ENCODE data around the gene LTC4S. TPM values are rescaled to one million over a fixed set of nuclear protein-coding genes. Genes with fewer than 3 reads are reported as not detected.

Gene LTC4S
- total RNA-seq, 1 experiment from 2014 or later: 2.2 TPM

DNA sequence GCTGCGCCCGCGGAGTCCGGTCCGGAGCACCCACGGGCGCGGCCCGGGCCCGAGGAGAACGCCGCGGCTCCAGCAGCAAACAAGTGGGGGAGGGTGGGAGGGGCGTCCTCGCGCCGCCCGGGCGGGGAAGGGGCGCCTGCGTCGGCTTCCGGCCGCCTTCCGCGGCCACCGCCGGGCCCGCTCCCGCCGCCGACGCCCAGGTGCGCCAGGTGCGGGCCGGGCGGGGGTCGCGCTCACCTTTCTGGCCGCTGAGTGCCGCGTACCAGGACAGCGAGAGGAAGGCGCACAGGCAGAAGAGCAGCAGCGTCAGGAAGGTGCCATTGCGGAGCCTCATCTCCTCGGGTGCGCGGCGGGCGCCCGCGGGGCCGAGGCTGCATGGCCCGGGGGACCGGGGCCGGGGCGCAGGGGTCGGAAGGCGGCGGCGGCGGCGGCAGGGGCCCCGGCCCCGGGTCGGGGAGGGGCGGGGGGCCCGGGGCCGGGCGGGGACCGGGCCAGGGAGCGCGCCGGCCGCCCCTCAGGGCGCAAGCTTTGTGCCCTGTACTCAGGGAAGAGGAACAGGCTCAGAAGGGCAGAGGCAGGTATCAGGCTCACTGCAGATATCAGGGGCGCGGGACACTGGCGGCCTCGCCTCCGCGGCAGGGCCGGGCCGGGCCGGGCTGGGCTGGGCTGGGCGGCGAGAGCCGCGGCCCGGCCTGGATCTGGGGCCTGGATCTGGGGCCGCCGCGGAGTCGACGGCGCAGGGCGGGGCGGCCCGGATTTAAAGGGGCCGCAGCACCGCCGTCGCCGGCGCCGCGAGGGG is 12.7 kb downstream of the LTC4S start, which contains the start of gene MGAT4B:
TSS of gene MGAT4B (minus strand) at position 617 of the 799 bp plus-strand sequence. CDS start at position 334, 283 bp downstream.
- no peaks in the 10 kb centered on the region for H3K9me3 Mint-ChIP-seq (ENCODE audit: unreplicated experiment)
- no TSS peak for BruUV-seq (replicated peaks)
- intact Hi-C loops (cut with micrococcal nuclease): loop anchor here (1.0 to 5.0 kb wide), 2 partner anchors 15 to 51 kb away; partner anchors contain the start of gene MRNIP
- peak within 1 kb of the TSS; percentile 82 for H3K4me3 Mint-ChIP-seq (ENCODE audit: unreplicated experiment)
- H3K27ac Mint-ChIP-seq (ENCODE audit: low read depth, unreplicated experiment): peak within 1 kb of the TSS; percentile 92
- POLR2A ChIA-PET: interaction anchor here (0.6 to 6.2 kb wide), 18 partner anchors 10 to 1020 kb away, joined by 3 to 134 read pairs (median 5); partner anchors contain the start of genes HNRNPH1, MAML1, MRNIP and SQSTM1
- peaks cover 28% of the 10 kb centered on the region for H3K36me3 Mint-ChIP-seq (ENCODE audit: insufficient read depth, unreplicated experiment)
- TF ChIP-seq CTCF (IDR thresholded peaks at IDR 0.05; ENCODE audit: unreplicated experiment): no peak
- peak; percentile 87 for DNase-seq (ENCODE audit: unreplicated experiment)
- H3K4me1 Mint-ChIP-seq (ENCODE audit: insufficient read depth, unreplicated experiment): peaks cover 29% of the 10 kb centered on the region
- H3K27me3 Mint-ChIP-seq (ENCODE audit: insufficient read depth, unreplicated experiment): no peaks in the 10 kb centered on the region
- CTCF ChIA-PET: interaction anchor here (0.8 to 1.7 kb wide), 4 partner anchors 10 to 141 kb away, joined by 3 to 10 read pairs (median 3); no protein-coding TSS in a partner anchor

DNA sequence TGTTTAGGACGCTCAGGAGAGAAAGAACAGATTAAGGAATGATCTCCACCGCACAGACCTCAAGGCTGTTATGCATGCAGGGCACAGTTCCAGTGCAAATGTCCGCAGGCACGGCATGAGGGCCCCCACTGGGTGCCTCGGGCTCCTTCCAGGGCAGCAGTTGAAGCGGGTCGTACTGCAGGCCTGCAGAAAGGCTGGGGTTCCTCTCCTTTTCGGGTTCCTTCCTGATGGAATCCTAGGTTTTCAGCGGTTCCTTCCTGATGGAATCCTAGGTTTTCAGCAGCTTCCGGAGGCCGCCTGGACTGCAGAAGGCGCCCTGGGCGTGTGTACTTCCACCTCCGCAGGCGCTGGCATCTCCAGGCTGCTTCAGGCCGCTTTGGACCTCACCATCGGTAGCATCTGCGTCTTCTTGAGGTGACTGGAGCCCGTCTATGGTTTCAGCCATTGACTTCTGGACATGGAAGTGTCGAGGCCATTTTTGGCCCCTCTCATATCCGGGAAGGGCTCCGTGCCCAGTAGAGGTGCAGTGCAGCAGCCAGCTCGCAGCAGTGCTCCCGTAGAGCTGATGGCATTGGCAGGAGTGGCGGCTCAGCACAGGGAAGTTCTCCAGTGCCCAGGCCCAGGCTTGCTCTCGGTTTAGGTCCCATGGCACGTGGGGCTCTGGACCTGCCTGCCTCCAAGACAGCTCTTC is 18.5 kb downstream of the LTC4S start:
- CTCF ChIA-PET: no interaction called here
- Mint-ChIP-seq H3K9me3 (ENCODE audit: unreplicated experiment) (no peaks in the 10 kb centered on the region), H3K27ac (ENCODE audit: low read depth, unreplicated experiment) (no peak overlapping the region), H3K27me3 (ENCODE audit: insufficient read depth, unreplicated experiment) (no peaks in the 10 kb centered on the region), H3K36me3 (ENCODE audit: insufficient read depth, unreplicated experiment) (peaks cover 34% of the 10 kb centered on the region), H3K4me1 (ENCODE audit: insufficient read depth, unreplicated experiment) (peaks cover 5% of the 10 kb centered on the region), H3K4me3 (ENCODE audit: unreplicated experiment) (no peak overlapping the region)
- BruUV-seq (replicated peaks): no TSS peak
- no peak for TF ChIP-seq CTCF (IDR thresholded peaks at IDR 0.05; ENCODE audit: unreplicated experiment)
- POLR2A ChIA-PET: interaction anchor here (1.1 to 1.7 kb wide), 4 partner anchors 7 to 95 kb away, joined by 3 to 10 read pairs (median 6); no protein-coding TSS in a partner anchor
- DNase-seq (ENCODE audit: unreplicated experiment): no peak
- intact Hi-C loops (cut with micrococcal nuclease): no loop called here

DNA sequence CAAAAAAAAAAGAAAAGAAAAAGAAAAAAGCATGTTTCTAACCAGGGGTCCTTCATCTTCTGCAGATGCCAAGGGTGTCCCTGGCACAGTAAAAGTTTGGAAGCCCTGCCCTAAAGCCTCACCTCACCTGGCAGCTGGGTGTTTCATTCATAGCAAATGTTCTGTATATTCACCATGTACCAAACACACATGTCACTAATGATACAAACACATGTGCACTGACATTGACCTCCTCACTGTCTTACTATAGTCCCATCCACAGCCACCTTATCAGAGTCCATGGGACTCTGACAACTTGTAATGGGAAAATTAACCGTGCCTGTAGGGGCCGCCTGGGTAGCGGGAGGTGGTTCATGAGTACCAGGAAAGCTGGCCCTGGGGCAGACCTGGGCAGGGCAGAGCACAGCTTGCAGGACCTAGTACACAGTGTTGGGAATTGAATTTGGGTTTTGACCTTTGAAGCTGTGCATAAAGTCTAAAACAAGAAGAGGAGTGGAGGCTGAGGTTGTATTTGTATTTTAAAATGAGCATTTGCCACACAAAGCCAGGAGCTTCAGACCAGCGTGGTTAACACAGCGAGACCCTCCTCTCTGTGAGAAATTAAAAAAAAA is 19.3 kb downstream of the LTC4S start:
- intact Hi-C loops (cut with micrococcal nuclease): no loop called here
- no peak for DNase-seq (ENCODE audit: unreplicated experiment)
- TF ChIP-seq CTCF (IDR thresholded peaks at IDR 0.05; ENCODE audit: unreplicated experiment): no peak
- ChIA-PET POLR2A (interaction anchor here (1.1 kb wide), 1 partner anchor 9 kb away, joined by 3 read pairs; no protein-coding TSS in a partner anchor), CTCF (interaction anchor here (0.6 to 1.6 kb wide), 2 partner anchors 17 to 142 kb away, joined by 3 to 5 read pairs; no protein-coding TSS in a partner anchor)
- H3K27me3 Mint-ChIP-seq (ENCODE audit: insufficient read depth, unreplicated experiment): no peaks in the 10 kb centered on the region
- peaks cover 34% of the 10 kb centered on the region for H3K36me3 Mint-ChIP-seq (ENCODE audit: insufficient read depth, unreplicated experiment)
- H3K9me3 Mint-ChIP-seq (ENCODE audit: unreplicated experiment): no peaks in the 10 kb centered on the region
- H3K27ac Mint-ChIP-seq (ENCODE audit: low read depth, unreplicated experiment): no peak overlapping the region
- H3K4me1 Mint-ChIP-seq (ENCODE audit: insufficient read depth, unreplicated experiment): peaks cover 7% of the 10 kb centered on the region
- no TSS peak for BruUV-seq (replicated peaks)
- no peak overlapping the region for H3K4me3 Mint-ChIP-seq (ENCODE audit: unreplicated experiment)
